ENCODE measurements around the gene TBCD.
"Not testable (repeated sequence)": the region's sequence is repeated elsewhere in the genome, so short reads cannot be mapped to it uniquely, and the experiment has no call there.

TBCD gene

GRCh38 chr17:82979718-82980117 is 227.9 kb downstream of the TBCD start:
- DNase-seq = no peak

DNA sequence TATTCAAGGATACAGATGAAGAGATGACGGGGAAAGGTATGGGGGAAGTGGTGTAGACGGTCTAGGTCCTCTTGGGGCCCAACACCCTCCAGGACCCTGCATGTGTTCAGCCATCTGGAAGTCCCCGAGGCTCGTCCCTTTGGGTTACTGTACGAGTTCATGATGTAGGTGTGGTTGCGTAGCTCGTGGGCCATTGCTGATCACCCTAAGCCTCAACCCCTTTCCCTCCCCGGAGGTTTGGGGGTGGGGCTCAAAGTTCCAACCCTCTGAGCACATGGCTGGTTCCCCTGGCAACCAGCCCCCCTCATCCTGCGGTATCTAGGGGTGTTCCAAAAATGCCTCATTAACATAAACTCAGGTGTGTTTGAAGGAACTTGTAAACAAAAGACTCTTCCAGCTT is 228.8 kb downstream of the TBCD start:
- no peak for DNase-seq

GRCh38 chr17:82981141-82981730 is 229.4 kb downstream of the TBCD start:
- no peak for DNase-seq

GRCh38 chr17:82983510-82984248 is 231.8 kb downstream of the TBCD start:
- no peak for DNase-seq

GRCh38 chr17:82984249-82984617 is 232.4 kb downstream of the TBCD start:
- DNase-seq = not testable (repeated sequence)

GRCh38 chr17:82984751-82985427 is 233.0 kb downstream of the TBCD start:
- DNase-seq = no peak

DNA sequence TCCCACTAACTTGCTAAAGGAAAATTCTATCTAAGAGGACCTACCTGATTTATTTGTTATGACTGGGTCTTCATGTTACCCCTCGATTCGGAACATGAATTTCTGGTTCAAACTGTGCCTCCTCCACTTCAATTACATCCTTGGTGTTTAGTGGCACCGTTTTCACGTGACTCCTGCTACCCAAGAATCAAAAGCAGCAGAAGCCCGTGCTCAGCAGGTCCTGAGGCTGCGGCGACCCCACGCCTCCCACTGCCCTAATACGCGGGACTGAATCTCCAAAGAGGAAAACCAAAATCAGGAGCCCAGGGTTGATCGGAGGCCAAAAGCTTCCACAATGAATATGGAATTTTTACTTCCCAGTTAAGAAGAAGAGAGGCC is 233.6 kb downstream of the TBCD start:
- DNase-seq = no peak

GRCh38 chr17:82985973-82986372 is 234.1 kb downstream of the TBCD start:
- DNase-seq = no peak

GRCh38 chr17:82989051-82989450 is 237.2 kb downstream of the TBCD start:
- not testable (repeated sequence) for DNase-seq

DNA sequence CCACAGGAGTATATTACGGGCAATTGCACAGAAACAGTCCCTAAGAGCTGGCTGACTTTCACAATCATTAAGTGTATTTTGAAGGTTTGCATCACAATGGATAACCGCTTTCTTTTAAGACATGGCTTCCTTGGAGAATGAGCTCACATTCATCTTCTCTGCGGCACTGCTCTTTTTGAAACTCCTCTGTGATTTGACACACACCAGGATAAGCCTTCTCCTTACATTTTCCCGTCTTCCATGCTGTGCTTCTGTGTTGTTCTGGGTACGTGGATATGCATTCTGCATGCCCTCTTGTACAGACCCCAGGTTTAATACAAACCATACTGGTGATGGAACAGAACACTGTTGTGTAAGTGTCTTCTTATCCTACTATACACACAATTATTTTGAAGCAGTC is 238.0 kb downstream of the TBCD start:
- no peak for DNase-seq

- no peak for DNase-seq
Measured at GRCh38 chr17:82993005-82993404, 241.1 kb downstream of the TBCD start.
